ENCODE results near the gene ARFGEF2.
"Not testable (repeated sequence)": the region's sequence is repeated elsewhere in the genome, so short reads cannot be mapped to it uniquely, and the experiment has no call there.

The ARFGEF2 gene

DNA sequence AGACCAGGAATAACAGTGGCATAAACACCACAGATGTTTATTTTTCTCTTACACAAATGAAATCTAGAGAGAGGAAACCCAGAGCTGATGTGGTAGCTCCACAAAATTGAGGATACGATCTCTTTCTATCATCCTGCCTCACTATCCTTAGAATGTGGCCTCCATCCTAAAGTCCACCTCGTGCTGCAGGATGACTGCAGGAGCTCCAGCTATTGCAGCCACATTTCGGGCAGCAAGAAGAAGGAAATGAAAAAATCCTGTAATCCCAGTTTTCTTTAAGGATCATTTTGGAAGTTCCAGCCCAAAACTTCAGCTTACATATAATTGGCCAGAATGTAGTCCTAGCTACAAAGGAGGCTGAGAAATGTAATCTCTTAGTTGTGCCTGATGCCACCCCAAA lies 41.2 kb upstream of the ARFGEF2 start:
- no peak overlapping the region for H3K4me3 ChIP-seq (ENCODE audit: low read length)
- TF ChIP-seq, protein P1, sequence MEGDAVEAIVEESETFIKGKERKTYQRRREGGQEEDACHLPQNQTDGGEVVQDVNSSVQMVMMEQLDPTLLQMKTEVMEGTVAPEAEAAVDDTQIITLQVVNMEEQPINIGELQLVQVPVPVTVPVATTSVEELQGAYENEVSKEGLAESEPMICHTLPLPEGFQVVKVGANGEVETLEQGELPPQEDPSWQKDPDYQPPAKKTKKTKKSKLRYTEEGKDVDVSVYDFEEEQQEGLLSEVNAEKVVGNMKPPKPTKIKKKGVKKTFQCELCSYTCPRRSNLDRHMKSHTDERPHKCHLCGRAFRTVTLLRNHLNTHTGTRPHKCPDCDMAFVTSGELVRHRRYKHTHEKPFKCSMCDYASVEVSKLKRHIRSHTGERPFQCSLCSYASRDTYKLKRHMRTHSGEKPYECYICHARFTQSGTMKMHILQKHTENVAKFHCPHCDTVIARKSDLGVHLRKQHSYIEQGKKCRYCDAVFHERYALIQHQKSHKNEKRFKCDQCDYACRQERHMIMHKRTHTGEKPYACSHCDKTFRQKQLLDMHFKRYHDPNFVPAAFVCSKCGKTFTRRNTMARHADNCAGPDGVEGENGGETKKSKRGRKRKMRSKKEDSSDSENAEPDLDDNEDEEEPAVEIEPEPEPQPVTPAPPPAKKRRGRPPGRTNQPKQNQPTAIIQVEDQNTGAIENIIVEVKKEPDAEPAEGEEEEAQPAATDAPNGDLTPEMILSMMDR (conservative IDR thresholded peaks at IDR 0.05; ENCODE audit: low read length): no peak
- no peak for DNase-seq (ENCODE audit: low read depth)

DNA sequence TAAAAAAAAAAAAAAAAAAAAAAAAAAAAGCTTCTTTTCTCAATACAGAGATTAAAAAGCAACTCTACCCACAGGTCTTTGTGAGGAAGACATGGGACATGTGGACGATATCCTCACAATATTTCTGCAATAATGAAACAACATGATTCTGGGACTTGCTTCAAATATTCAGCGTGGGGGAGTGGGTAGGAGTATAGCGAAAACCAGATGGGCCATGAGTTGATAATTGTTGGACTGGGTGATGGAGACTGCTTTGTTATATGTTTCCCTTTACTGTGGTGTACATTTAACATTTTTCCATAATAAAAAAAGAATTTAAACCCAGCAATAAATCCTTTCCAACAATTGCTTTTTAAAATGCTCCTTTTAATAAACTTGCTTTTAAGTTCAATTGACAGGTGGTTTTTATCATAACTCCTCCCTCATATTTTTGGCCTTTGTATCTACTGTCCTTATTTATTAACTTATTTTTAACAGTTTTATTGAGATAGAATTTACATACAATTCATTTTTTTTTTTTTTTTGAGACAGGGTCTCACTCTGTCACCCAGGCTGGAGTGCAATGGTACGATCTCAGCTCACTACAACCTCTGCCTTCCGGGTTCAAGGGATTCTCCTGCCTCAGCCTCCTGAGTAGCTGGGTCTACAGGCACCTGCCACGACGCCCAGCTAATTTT lies 40.4 kb upstream of the ARFGEF2 start:
- TF ChIP-seq, protein P1 (conservative IDR thresholded peaks at IDR 0.05; ENCODE audit: low read length): no peak
- H3K4me3 ChIP-seq (ENCODE audit: low read length): no peak overlapping the region
- peak; percentile 16 for DNase-seq (ENCODE audit: low read depth)

- no peak for DNase-seq (ENCODE audit: low read depth)
- no peak overlapping the region for H3K4me3 ChIP-seq (ENCODE audit: low read length)
- TF ChIP-seq, protein P1 (conservative IDR thresholded peaks at IDR 0.05; ENCODE audit: low read length): no peak
Observed at GRCh38 chr20:48885237-48885636, 36.3 kb upstream of the ARFGEF2 start.

DNA sequence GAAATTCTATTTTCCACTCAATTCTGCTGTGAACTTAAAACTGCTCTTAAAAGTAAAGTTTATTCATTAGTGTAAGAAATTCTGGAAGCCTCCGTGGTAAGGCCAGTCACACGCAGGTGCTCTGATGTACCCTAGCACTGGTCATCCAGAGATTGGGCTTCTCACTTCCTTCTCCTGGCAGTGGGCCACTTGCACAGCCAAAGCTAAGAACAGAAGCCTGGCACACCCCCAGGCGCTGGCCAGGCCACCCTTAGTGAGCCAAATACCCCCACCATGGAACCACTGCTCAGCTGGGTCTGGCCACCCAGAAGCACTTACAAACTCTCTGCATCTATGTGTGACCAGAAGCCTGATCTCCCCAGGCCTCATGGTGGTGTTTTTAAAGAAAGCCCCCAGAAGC lies 35.3 kb upstream of the ARFGEF2 start:
- no peak for DNase-seq (ENCODE audit: low read depth)
- H3K4me3 ChIP-seq (ENCODE audit: low read length): no peak overlapping the region
- TF ChIP-seq, protein P1 (conservative IDR thresholded peaks at IDR 0.05; ENCODE audit: low read length): no peak

GRCh38 chr20:48886811-48887210 lies 34.7 kb upstream of the ARFGEF2 start:
- TF ChIP-seq, protein P1 (conservative IDR thresholded peaks at IDR 0.05; ENCODE audit: low read length): no peak

GRCh38 chr20:48888517-48888916 lies 33.0 kb upstream of the ARFGEF2 start:
- not testable (repeated sequence) for DNase-seq (ENCODE audit: low read depth); H3K4me3 ChIP-seq (ENCODE audit: low read length)

More at GRCh38 chr20:48886811-48887210, 34.7 kb upstream of the ARFGEF2 start:
- DNase-seq (ENCODE audit: low read depth): no peak
- no peak overlapping the region for H3K4me3 ChIP-seq (ENCODE audit: low read length)

GRCh38 chr20:48889140-48889790 lies 32.2 kb upstream of the ARFGEF2 start:
- no peak for DNase-seq (ENCODE audit: low read depth)
- TF ChIP-seq, protein P1 (conservative IDR thresholded peaks at IDR 0.05; ENCODE audit: low read length): no peak
- H3K4me3 ChIP-seq (ENCODE audit: low read length): no peak overlapping the region
